ENCODE measurements around the gene SNX19.

- no peak for TF ChIP-seq CTCF (IDR thresholded peaks at IDR 0.05)
- TF ChIP-seq POLR2AphosphoS5 (IDR thresholded peaks at IDR 0.05): no peak
Measured at GRCh38 chr11:130882138-130882551, 34.1 kb downstream of the SNX19 start.
